HG03457 (cell line): ENCODE data around the gene POP5.
"Not testable (repeated sequence)": the region's sequence is repeated elsewhere in the genome, so short reads cannot be mapped to it uniquely, and the experiment has no call there.

Experiments
- ATAC-seq: cut with Tn5 transposase; IDR thresholded peaks from one replicate; pipeline ENCODE4 v1.9.1; 2021; ENCODE audit warnings: moderate number of reproducible peaks; ENCODE audit not compliant: unreplicated experiment

POP5 gene

GRCh38 chr12:120538281-120539156 is 42.7 kb downstream of the POP5 start:
- ATAC-seq, result no peak

- ATAC-seq, result no peak
These were observed 43.4 kb downstream of the POP5 start for GRCh38 chr12:120537856-120538220.

GRCh38 chr12:120536064-120536791 is 45.0 kb downstream of the POP5 start:
- ATAC-seq, result no peak

- ATAC-seq, result peak; percentile 24
These were observed 46.2 kb downstream of the POP5 start for GRCh38 chr12:120534703-120535655.

GRCh38 chr12:120534203-120534702 is 46.9 kb downstream of the POP5 start, which contains the start of gene RNF10:
TSS of gene RNF10 (plus strand) at chr12:120534356. CDS start at chr12:120534812, 456 bp downstream.
- peak; percentile 51 for ATAC-seq

- no peak for ATAC-seq
These were observed 48.4 kb downstream of the POP5 start for GRCh38 chr12:120532701-120533238.

GRCh38 chr12:120530418-120530761 is 50.8 kb downstream of the POP5 start:
- not testable (repeated sequence) for ATAC-seq

GRCh38 chr12:120529641-120530417 is 51.4 kb downstream of the POP5 start:
- no peak for ATAC-seq

GRCh38 chr12:120528861-120529525 is 52.2 kb downstream of the POP5 start, which contains the start of gene COQ5:
TSS of gene COQ5 (minus strand) at chr12:120529158. CDS start at chr12:120529141, 17 bp downstream.
- peak; percentile 63 for ATAC-seq
